SK-N-SH (cell line): Measurements from ENCODE around the gene ATAD3B.

Experiments used
- CTCF ChIP-seq: fragments of 200-600 bp; sonication (generic); IDR thresholded peaks from 2 replicates; pipeline ENCODE4 v1.6.1; 2017; ENCODE audit warnings: antibody characterized with exemption, mild to moderate bottlenecking, moderate library complexity
- FOXJ3 ChIP-seq: sonication (generic); formaldehyde crosslinking; IDR thresholded peaks from 2 replicates; pipeline ENCODE4 v1.5.1; 2020; ENCODE audit warnings: mild to moderate bottlenecking, missing genetic modification reagents
- IRF3 ChIP-seq: fragments of 150-350 bp; IDR thresholded peaks from 2 replicates; pipeline ENCODE4 v1.6.1; 2016; ENCODE audit warnings: mild to moderate bottlenecking, low read depth, low read length
- JUND ChIP-seq: IDR thresholded peaks from 2 replicates; pipeline ENCODE4 v1.4.0; 2012
- MXI1 ChIP-seq: IDR thresholded peaks from 2 replicates; pipeline ENCODE4 v1.6.1; 2012; ENCODE audit warnings: mild to moderate bottlenecking, low read depth, low read length, improper control_type of control experiment
- NFIC ChIP-seq: IDR thresholded peaks from 2 replicates; pipeline ENCODE4 v1.4.0; 2012; ENCODE audit warnings: borderline replicate concordance
- PBX3 ChIP-seq: IDR thresholded peaks from 2 replicates; pipeline ENCODE4; 2012
- POLR2AphosphoS5 ChIP-seq: IDR thresholded peaks from 2 replicates; pipeline ENCODE4 v1.6.1; 2012; ENCODE audit warnings: low read depth, low read length
- REST ChIP-seq: IDR thresholded peaks from 2 replicates; pipeline ENCODE4 v1.6.1; 2012; ENCODE audit warnings: mild to moderate bottlenecking, low read depth, low read length, moderate library complexity
- RFX5 ChIP-seq: IDR thresholded peaks from 2 replicates; pipeline ENCODE4 v1.6.1; 2012; ENCODE audit warnings: mild to moderate bottlenecking, improper control_type of control experiment, low read length
- RXRA ChIP-seq: IDR thresholded peaks from 2 replicates; pipeline ENCODE4 v1.4.0; 2012; ENCODE audit warnings: low read depth, mild to moderate bottlenecking, borderline replicate concordance
- SMC3 ChIP-seq: IDR thresholded peaks from 2 replicates; pipeline ENCODE4 v1.6.1; 2012; ENCODE audit warnings: low read depth, low read length, improper control_type of control experiment

DNA sequence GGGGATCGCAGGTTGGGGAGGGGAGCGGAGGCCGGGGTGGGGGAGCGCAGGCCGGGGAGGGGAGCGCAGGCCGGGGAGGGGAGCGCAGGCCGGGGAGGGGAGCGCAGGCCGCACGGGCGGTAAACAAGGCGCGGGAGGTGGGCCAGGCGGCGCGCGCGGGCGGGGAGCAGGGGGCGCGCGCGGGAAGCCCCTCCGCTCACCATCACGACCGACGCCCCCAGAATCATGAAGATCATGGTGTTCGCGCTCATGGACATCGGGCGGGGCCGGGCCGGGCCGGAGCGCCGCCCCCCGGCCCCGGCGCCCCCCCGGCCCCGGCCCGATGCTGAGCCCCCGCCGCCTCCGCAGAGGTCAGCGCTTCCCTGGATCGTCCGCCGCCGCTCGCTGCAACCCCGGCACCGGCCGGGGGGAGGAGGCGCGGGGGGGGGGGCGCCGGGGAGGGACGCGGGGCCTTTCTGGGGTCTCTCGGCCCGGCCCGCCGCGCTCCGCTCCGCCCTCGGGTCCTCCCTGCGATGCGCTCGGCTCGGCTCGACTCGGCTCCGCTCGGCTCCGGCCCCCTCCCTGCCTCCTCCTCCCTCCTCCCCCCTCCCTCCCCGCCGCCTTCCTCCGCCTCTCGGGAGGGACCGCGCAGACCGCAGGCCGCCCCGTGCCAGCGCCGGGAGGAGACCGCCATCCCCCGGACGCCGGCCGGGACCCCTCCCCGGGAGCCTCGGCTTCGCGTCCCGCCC lies 68.7 kb downstream of the ATAD3B start, which contains the start of gene TMEM240:
- TF ChIP-seq MXI1 (no peak), CTCF (no peak), POLR2AphosphoS5 (no peak), PBX3 (no peak), SMC3 (no peak), REST (no peak), JUND (no peak), FOXJ3 (CRISPR knock-in tag) (no peak), NFIC (no peak), IRF3 (no peak), RXRA (no peak), RFX5 (no peak)
